Measurements from ENCODE around the gene B2M.

DNA sequence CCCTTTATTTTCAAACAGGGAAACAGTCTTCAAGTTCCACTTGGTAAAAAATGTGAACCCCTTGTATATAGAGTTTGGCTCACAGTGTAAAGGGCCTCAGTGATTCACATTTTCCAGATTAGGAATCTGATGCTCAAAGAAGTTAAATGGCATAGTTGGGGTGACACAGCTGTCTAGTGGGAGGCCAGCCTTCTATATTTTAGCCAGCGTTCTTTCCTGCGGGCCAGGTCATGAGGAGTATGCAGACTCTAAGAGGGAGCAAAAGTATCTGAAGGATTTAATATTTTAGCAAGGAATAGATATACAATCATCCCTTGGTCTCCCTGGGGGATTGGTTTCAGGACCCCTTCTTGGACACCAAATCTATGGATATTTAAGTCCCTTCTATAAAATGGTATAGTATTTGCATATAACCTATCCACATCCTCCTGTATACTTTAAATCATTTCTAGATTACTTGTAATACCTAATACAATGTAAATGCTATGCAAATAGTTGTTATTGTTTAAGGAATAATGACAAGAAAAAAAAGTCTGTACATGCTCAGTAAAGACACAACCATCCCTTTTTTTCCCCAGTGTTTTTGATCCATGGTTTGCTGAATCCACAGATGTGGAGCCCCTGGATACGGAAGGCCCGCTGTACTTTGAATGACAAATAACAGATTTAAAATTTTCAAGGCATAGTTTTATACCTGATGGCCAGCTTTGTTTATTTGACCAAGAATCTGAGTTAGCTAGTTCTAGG is 7.0 kb downstream of the B2M start:
- TF ChIP-seq, protein P1, sequence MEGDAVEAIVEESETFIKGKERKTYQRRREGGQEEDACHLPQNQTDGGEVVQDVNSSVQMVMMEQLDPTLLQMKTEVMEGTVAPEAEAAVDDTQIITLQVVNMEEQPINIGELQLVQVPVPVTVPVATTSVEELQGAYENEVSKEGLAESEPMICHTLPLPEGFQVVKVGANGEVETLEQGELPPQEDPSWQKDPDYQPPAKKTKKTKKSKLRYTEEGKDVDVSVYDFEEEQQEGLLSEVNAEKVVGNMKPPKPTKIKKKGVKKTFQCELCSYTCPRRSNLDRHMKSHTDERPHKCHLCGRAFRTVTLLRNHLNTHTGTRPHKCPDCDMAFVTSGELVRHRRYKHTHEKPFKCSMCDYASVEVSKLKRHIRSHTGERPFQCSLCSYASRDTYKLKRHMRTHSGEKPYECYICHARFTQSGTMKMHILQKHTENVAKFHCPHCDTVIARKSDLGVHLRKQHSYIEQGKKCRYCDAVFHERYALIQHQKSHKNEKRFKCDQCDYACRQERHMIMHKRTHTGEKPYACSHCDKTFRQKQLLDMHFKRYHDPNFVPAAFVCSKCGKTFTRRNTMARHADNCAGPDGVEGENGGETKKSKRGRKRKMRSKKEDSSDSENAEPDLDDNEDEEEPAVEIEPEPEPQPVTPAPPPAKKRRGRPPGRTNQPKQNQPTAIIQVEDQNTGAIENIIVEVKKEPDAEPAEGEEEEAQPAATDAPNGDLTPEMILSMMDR (IDR thresholded peaks at IDR 0.05) = no peak
- TF ChIP-seq POLR2AphosphoS5 (IDR thresholded peaks at IDR 0.05) (no peak), POLR2A (IDR thresholded peaks at IDR 0.05) (no peak)
